Testis (tissue), 2 donors: ENCODE measurements around the gene ABCB11.

Source experiments
- CTCF ChIP-seq, 3 experiments: fragments of 450-650 bp in 2 of 3; fragments of 200-600 bp in 1 of 3; sonication (generic) in 1 of 3; IDR thresholded peaks; one replicate each; pipeline ENCODE4 v1.5.1; 2016 to 2019; ENCODE audit warnings: antibody characterized with exemption in 3 of 3, mild to moderate bottlenecking in 2 of 3, moderate library complexity in 1 of 3
- POLR2A ChIP-seq: fragments of 450-650 bp; IDR thresholded peaks from one replicate; pipeline ENCODE4 v1.6.1; 2017; ENCODE audit warnings: antibody characterized with exemption, mild to moderate bottlenecking, moderate library complexity

- TF ChIP-seq POLR2A (no peak), CTCF (IDR thresholded peaks at IDR 0.05) (no peak)
Observed at GRCh38 chr2:169012812-169013627, 18.1 kb downstream of the ABCB11 start.
